HG02571 (cell line): ENCODE results near the gene ZFYVE28.

ENCODE experiments used
- ATAC-seq: cut with Tn5 transposase; IDR thresholded peaks from one replicate; pipeline ENCODE4 v1.9.1; 2021; ENCODE audit warnings: mild to moderate bottlenecking, moderate library complexity; ENCODE audit not compliant: unreplicated experiment

Gene ZFYVE28

GRCh38 chr4:2354760-2355159, 63.7 kb downstream of the ZFYVE28 start:
- ATAC-seq: no peak

- no peak for ATAC-seq
Measured at GRCh38 chr4:2354118-2354517, 64.3 kb downstream of the ZFYVE28 start.

DNA sequence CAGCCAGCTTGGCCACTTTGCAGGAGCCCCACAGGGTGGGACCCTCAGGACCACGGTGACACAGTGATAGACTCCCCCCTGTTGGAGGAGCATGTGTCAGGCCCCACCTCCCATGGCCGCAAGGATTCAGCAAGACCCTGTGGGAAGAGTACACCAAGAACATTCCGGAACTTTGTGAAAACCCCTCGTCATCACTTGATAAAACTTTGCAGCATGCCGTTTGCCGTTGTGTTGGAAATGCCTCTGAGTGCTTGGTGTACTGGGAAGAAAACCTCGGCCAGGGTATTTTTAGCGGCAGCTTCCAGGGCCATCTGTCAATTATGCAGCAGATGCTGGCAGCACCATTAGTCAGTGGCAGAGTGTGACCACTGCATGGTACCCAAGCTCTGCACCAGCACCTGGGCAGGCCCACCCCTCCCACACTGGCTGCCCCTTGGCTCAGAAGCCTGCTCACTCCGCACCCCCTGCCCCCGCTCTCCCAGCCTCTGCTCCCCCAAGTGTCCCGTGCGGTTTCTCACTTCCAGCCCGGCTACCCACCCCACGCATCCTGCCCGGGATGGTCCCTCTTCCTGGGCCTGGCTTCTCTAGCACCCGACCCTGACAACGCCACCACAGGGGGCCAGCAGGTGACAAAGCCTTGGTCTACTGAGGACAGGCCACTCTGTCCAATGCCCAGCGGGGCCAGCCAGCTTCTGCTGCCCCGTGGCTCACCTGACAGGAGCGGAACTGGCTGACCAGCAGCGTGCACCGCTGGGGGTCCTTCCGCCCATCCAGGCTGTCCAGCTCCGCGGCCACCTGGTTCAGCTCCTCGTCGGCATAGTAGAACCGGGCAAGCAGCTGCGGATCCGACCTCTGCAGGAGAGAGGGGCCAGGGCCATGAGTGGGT, 65.0 kb downstream of the ZFYVE28 start:
- no peak for ATAC-seq

DNA sequence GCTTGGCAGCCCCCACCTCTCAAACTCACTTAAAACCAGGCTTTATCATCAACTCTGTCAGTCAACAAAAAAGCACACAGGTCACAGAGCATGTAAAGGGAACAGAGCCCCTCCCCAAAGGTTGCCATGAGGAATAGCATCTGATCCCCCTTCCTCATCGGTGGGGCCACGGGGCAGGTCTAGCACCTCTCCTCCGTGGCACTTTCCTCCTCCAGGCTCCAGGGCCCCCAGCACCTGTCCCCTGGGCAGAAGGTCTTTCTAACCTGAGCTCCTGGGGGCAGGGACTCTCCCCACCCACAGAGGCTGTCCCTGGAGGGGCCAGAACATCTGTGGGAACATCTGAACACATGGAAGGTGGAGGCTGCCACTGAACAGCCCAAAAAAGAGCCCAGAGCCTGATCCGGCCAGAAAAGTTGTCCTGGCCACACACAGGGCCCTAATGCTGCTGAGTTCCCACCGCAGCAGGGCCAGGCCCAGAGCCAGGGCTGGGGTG, 65.7 kb downstream of the ZFYVE28 start:
- ATAC-seq: no peak

GRCh38 chr4:2352171-2352570, 66.3 kb downstream of the ZFYVE28 start:
- ATAC-seq: no peak

- ATAC-seq: no peak
Measured at GRCh38 chr4:2350982-2351381, 67.5 kb downstream of the ZFYVE28 start.

GRCh38 chr4:2348786-2349185, 69.7 kb downstream of the ZFYVE28 start:
- no peak for ATAC-seq

DNA sequence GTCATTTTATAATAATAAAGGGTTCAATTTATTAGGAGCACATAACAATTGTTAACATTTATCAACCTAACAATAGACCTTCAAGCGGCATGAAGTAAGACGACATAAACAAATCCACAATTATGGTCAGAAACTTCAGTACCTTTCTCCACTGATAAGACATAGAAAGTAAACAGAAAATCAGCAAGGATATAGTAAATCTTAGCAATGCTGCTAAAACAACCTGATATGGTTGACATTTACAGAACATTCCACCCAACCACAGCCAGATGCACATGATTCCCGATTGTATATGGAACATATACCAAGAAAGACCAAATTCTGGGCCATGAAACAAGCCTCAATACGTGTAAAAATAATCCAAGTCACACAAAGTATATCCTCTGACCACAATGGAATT, 71.3 kb downstream of the ZFYVE28 start:
- no peak for ATAC-seq

GRCh38 chr4:2343476-2343875, 75.0 kb downstream of the ZFYVE28 start:
- no peak for ATAC-seq

- ATAC-seq: no peak
Measured at GRCh38 chr4:2341911-2342652, 76.4 kb downstream of the ZFYVE28 start.

GRCh38 chr4:2341261-2341841, 77.1 kb downstream of the ZFYVE28 start:
- ATAC-seq: no peak

GRCh38 chr4:2340272-2341061, 78.0 kb downstream of the ZFYVE28 start:
- ATAC-seq: no peak

DNA sequence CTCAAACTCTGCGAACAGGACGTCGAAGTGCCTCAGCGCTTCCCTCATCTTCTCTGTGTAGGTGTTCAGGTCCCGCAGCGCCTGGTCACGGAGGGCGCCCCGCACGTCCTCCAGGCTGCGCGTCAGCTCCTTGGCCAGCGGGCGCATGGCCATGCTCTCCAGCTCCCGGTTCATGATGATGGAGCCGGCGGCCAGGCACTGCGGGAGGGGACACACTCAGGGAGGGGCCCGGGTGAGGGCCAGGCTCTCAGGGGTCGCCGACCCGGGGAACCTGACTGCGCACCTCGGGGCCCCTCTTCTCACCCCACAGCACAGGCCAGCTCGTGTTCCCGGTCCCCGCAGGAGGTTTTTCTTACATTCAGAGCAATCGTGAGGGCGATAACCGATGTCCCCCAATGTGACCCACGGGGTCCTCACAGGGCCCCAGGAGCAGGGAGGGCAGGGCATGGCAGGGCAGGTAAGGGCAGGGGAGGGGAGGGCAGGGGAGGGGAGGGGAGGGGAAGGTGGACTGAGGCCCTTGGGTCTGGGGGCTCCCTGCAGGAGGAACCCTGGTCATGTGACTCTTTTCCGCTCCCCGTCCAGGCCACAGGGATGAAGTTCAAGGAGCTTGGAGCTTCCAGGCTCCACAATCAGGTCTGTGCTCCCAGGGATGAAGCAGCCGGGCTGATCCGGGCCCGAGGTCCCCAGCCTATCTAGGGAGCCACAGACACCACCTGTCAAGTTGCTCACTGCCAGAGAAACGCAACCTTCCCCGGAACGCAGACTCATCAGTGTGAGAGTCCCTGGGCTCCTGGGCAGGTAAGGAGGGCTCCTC, 78.8 kb downstream of the ZFYVE28 start:
- ATAC-seq: no peak

DNA sequence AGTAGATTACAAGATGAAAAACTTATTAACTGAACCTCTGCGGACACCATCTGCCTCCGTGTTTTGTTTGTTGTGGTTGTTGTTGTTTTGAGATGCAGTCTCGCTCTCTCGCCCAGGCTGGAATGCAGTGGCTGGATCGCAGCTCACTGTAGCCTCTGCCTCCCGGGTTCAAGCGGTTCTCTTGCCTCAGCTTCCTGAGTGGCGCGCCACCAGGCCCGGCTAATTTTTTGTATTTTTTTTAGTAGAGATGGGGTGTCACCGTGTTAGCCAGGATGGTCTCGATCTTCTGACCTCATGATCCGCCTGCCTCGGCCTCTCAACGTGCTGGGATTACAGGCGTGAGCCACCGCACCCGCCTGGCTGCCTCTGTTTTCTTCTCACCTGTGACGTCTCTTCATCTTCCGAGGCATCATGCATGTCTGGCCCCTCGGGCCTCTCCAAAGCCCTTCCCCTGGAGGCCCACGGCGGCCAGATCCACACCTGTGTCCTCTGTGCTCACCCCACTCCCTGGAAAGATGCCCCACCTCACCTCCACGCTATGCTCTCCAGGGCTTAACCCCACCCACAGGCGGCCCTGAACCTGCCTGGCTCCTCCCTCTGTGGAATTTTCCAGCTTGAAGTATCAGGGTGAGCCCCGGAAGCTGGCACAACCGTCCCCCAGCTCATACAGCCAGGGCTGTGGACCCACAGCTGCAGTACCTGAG, 79.5 kb downstream of the ZFYVE28 start:
- no peak for ATAC-seq

DNA sequence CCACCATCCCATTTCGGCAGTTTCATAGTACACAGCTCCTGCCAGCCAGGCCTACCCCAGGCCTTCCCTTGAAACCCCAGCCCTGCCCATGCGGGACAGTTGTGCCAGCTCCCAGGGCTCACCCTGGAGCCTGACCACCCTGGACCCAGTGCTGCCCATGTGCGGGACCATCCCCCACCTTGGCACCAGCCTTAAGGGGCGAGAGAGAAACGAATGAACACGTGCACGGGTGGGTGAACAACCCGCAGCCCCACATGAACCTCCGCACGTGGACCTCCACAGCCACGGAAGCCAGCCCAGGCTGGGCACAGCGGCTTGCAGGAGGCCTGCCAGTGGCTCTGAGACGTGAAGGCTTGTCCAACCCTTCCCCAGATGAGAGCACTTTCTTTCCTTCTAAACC, 80.5 kb downstream of the ZFYVE28 start:
- no peak for ATAC-seq

DNA sequence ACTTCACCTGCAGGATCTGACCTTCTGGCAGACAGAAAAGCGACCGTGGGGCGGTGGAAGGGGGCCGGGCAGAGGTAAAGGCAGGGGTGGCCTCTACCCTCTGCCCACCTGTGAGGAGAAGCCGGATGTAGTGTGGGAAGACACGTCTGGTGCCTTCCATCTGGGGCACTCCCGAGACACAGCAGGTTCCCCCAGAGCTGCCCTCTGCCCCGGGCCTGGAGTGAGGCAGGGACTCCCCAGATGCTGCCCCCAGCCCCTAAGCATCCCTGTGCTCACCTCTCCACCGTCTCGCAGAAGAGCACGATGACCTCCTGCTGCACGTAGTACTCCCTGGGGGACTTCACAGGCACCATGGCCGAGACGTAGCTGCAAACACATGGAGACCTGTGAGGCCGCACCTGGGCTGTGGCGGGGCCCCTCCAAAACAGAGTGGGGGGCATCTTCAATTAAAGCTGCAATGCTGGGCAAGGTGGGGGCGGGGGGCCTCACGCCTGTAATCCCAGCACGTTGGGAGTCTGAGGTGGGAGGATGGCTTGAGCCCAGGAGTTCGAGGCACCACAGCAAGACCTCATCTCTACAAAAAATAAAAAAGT, 81.2 kb downstream of the ZFYVE28 start:
- no peak for ATAC-seq

GRCh38 chr4:2336659-2337058, 81.8 kb downstream of the ZFYVE28 start:
- ATAC-seq: no peak

GRCh38 chr4:2335729-2336101, 82.7 kb downstream of the ZFYVE28 start:
- no peak for ATAC-seq
